Choroid plexus epithelial cell (primary cell): Measurements from ENCODE around the gene STK16.
"Not testable (repeated sequence)": the region's sequence is repeated elsewhere in the genome, so short reads cannot be mapped to it uniquely, and the experiment has no call there.

Experiments used
- DNase-seq: peaks from one replicate; pipeline ENCODE4 v3.0.0-alpha.2; 2010; ENCODE audit warnings: low read depth
- H3K4me3 ChIP-seq: 2 replicates; pipeline ENCODE4 v1.5.1; 2011; ENCODE audit warnings: low read depth, mild to moderate bottlenecking, control low read depth, low read length, moderate library complexity
- CTCF ChIP-seq: conservative IDR thresholded peaks from 2 replicates; pipeline ENCODE4 v1.5.1; 2011; ENCODE audit warnings: low read depth, mild to moderate bottlenecking, control low read depth, inconsistent platforms, low read length, moderate library complexity

STK16 gene

GRCh38 chr2:219245148-219245898 is at the start of gene STK16, which contains the start of gene GLB1L:
Gene STK16 (plus strand): TSS chr2:219245479. CDS start chr2:219246000, 521 bp downstream.
Gene GLB1L (minus strand): TSS chr2:219245444. CDS start chr2:219243573, 1,871 bp downstream.
- no peak for TF ChIP-seq CTCF
- H3K4me3 ChIP-seq: peak within 1 kb of the TSS; percentile 98
- peak; percentile 95 for DNase-seq

- no peak for TF ChIP-seq CTCF
- H3K4me3 ChIP-seq: no peak overlapping the region
- no peak for DNase-seq
These were observed 47.9 kb upstream of the STK16 start for GRCh38 chr2:219197388-219197787.

- no peak overlapping the region for H3K4me3 ChIP-seq
- DNase-seq: no peak
- TF ChIP-seq CTCF: no peak
These were observed 46.3 kb upstream of the STK16 start for GRCh38 chr2:219198974-219199373.

GRCh38 chr2:219199470-219200211 is 45.6 kb upstream of the STK16 start:
- no peak overlapping the region for H3K4me3 ChIP-seq
- no peak for DNase-seq
- TF ChIP-seq CTCF: no peak

- not testable (repeated sequence) for H3K4me3 ChIP-seq, DNase-seq
These were observed 44.6 kb upstream of the STK16 start for GRCh38 chr2:219200502-219201326.

- not testable (repeated sequence) for DNase-seq, H3K4me3 ChIP-seq
These were observed 43.9 kb upstream of the STK16 start for GRCh38 chr2:219201331-219201730.

GRCh38 chr2:219204425-219205164 is 40.7 kb upstream of the STK16 start:
- no peak for DNase-seq
- no peak for TF ChIP-seq CTCF

More at GRCh38 chr2:219204425-219205164, 40.7 kb upstream of the STK16 start:
- no peak overlapping the region for H3K4me3 ChIP-seq
